Measurements from ENCODE around the gene IL6. TPM values are rescaled to one million over a fixed set of nuclear protein-coding genes. Genes with fewer than 3 reads are reported as not detected.

Gene IL6
- polyA plus RNA-seq, 1 donor from 2014 or later = not detected

DNA sequence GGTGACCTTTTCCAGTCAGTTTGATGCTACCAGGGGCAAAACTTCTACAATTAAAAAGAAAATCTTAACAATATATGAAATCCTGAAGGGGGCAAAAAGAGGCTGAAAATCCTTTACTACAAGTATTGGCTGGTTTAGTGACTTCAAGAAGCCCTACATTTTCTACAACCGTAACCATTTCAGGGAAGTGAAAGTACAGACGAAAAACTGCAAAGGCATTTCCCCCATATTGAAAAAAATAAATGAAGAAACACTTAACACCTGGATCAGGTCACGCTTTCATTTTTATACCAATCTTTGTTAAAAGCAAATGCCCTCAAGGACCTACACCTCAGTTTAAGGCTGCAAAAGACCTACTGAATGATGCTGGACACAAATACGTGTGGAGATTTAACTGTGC, 38.6 kb downstream of the IL6 start:
- H3K9me3 ChIP-seq (ENCODE audit: low read length) = no peaks in the 10 kb centered on the region
- no peak overlapping the region for H3K27ac ChIP-seq (ENCODE audit: low read length)
- H3K4me3 ChIP-seq (ENCODE audit: low read length) = no peak overlapping the region
- no peaks in the 10 kb centered on the region for H4K20me1 ChIP-seq (ENCODE audit: insufficient read depth)
- no peaks in the 10 kb centered on the region for H3K79me2 ChIP-seq (replicated peaks; ENCODE audit: insufficient read depth, low read length)
- H2AFZ ChIP-seq (ENCODE audit: low read depth, low read length) = no peak overlapping the region
- no peaks in the 10 kb centered on the region for H3K36me3 ChIP-seq (ENCODE audit: insufficient read depth, low read length)
- no peaks in the 10 kb centered on the region for H3K27me3 ChIP-seq (ENCODE audit: insufficient read depth, low read depth, low read length)
- no peak overlapping the region for H3K4me2 ChIP-seq (ENCODE audit: low read length)
- no peaks in the 10 kb centered on the region for H3K9me2 ChIP-seq (ENCODE audit: insufficient read depth, low read length)
- TF ChIP-seq EZH2 (IDR thresholded peaks at IDR 0.05; ENCODE audit: borderline replicate concordance, insufficient read depth, low read length, poor library complexity, severe bottlenecking) = no peak
- TF ChIP-seq, protein P1, sequence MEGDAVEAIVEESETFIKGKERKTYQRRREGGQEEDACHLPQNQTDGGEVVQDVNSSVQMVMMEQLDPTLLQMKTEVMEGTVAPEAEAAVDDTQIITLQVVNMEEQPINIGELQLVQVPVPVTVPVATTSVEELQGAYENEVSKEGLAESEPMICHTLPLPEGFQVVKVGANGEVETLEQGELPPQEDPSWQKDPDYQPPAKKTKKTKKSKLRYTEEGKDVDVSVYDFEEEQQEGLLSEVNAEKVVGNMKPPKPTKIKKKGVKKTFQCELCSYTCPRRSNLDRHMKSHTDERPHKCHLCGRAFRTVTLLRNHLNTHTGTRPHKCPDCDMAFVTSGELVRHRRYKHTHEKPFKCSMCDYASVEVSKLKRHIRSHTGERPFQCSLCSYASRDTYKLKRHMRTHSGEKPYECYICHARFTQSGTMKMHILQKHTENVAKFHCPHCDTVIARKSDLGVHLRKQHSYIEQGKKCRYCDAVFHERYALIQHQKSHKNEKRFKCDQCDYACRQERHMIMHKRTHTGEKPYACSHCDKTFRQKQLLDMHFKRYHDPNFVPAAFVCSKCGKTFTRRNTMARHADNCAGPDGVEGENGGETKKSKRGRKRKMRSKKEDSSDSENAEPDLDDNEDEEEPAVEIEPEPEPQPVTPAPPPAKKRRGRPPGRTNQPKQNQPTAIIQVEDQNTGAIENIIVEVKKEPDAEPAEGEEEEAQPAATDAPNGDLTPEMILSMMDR (IDR thresholded peaks at IDR 0.05; ENCODE audit: poor library complexity, severe bottlenecking) = no peak
- TF ChIP-seq SMC3 (conservative IDR thresholded peaks at IDR 0.05; ENCODE audit: poor library complexity) = no peak
- TF ChIP-seq RAD21 (conservative IDR thresholded peaks at IDR 0.05) = no peak
- no peak for TF ChIP-seq MXI1 (conservative IDR thresholded peaks at IDR 0.05; ENCODE audit: poor library complexity, severe bottlenecking)
- TF ChIP-seq, protein P2, sequence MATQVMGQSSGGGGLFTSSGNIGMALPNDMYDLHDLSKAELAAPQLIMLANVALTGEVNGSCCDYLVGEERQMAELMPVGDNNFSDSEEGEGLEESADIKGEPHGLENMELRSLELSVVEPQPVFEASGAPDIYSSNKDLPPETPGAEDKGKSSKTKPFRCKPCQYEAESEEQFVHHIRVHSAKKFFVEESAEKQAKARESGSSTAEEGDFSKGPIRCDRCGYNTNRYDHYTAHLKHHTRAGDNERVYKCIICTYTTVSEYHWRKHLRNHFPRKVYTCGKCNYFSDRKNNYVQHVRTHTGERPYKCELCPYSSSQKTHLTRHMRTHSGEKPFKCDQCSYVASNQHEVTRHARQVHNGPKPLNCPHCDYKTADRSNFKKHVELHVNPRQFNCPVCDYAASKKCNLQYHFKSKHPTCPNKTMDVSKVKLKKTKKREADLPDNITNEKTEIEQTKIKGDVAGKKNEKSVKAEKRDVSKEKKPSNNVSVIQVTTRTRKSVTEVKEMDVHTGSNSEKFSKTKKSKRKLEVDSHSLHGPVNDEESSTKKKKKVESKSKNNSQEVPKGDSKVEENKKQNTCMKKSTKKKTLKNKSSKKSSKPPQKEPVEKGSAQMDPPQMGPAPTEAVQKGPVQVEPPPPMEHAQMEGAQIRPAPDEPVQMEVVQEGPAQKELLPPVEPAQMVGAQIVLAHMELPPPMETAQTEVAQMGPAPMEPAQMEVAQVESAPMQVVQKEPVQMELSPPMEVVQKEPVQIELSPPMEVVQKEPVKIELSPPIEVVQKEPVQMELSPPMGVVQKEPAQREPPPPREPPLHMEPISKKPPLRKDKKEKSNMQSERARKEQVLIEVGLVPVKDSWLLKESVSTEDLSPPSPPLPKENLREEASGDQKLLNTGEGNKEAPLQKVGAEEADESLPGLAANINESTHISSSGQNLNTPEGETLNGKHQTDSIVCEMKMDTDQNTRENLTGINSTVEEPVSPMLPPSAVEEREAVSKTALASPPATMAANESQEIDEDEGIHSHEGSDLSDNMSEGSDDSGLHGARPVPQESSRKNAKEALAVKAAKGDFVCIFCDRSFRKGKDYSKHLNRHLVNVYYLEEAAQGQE (IDR thresholded peaks at IDR 0.05; ENCODE audit: borderline replicate concordance) = no peak
- no peak for TF ChIP-seq EP300 (conservative IDR thresholded peaks at IDR 0.05; ENCODE audit: poor library complexity, severe bottlenecking)
- no peak for TF ChIP-seq POLR2AphosphoS5 (IDR thresholded peaks at IDR 0.05)
- no peak for TF ChIP-seq TAF1 (IDR thresholded peaks at IDR 0.05; ENCODE audit: low read depth)
- H3K9ac ChIP-seq (ENCODE audit: low read length) = no peak overlapping the region
- no peaks in the 10 kb centered on the region for H3F3A ChIP-seq (ENCODE audit: insufficient read depth, low read length, poor library complexity, severe bottlenecking)

DNA sequence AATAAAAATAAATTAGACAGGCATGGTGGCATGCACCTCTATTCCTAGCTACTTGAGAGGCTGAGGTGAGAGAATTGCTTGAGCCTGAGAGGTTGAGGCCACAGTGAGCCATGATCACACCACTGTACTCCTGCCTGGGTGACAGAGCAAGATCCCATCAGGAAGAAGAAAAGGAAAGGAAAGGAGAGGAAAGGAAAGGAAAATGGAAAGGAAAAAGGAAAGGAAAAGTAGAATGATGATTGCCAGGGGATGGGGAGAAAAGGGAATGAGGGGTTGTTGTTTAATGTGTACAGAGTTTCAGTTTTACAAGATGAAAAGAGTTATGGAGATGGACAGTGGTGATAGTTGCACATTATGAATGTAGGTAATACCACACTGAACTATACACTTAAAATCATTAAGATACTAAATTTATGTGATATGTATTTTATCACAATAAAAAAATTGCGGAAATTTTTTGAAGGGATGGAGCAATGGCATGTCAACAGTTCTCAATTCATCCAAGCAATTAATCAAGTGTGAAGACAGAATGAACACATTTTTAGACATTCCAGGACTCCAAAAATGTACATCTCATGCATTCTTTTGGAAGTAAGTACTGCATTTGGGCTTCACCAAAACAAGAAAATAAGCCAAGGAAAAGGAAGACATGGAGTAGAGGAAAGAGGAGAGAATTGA, 44.3 kb downstream of the IL6 start:
- H2AFZ ChIP-seq (ENCODE audit: low read depth, low read length) = no peak overlapping the region
- H3F3A ChIP-seq (ENCODE audit: insufficient read depth, low read length, poor library complexity, severe bottlenecking) = no peaks in the 10 kb centered on the region
- no peaks in the 10 kb centered on the region for H3K9me3 ChIP-seq (ENCODE audit: low read length)

More for the DNA sequence above, 44.3 kb downstream of the IL6 start:
- no peaks in the 10 kb centered on the region for H4K20me1 ChIP-seq (ENCODE audit: insufficient read depth)
- H3K27ac ChIP-seq (ENCODE audit: low read length) = no peak overlapping the region
- TF ChIP-seq RAD21 (conservative IDR thresholded peaks at IDR 0.05) (no peak), POLR2AphosphoS5 (IDR thresholded peaks at IDR 0.05) (no peak), MXI1 (conservative IDR thresholded peaks at IDR 0.05; ENCODE audit: poor library complexity, severe bottlenecking) (no peak), TAF1 (IDR thresholded peaks at IDR 0.05; ENCODE audit: low read depth) (no peak), SMC3 (conservative IDR thresholded peaks at IDR 0.05; ENCODE audit: poor library complexity) (no peak), EZH2 (IDR thresholded peaks at IDR 0.05; ENCODE audit: borderline replicate concordance, insufficient read depth, low read length, poor library complexity, severe bottlenecking) (no peak), EP300 (conservative IDR thresholded peaks at IDR 0.05; ENCODE audit: poor library complexity, severe bottlenecking) (no peak)
- TF ChIP-seq, protein P2 (IDR thresholded peaks at IDR 0.05; ENCODE audit: borderline replicate concordance) = no peak
- TF ChIP-seq, protein P1 (IDR thresholded peaks at IDR 0.05; ENCODE audit: poor library complexity, severe bottlenecking) = no peak
- no peaks in the 10 kb centered on the region for H3K9me2 ChIP-seq (ENCODE audit: insufficient read depth, low read length)
- H3K79me2 ChIP-seq (replicated peaks; ENCODE audit: insufficient read depth, low read length) = no peaks in the 10 kb centered on the region
- no peaks in the 10 kb centered on the region for H3K36me3 ChIP-seq (ENCODE audit: insufficient read depth, low read length)
- no peaks in the 10 kb centered on the region for H3K27me3 ChIP-seq (ENCODE audit: insufficient read depth, low read depth, low read length)
- H3K4me2 ChIP-seq (ENCODE audit: low read length) = no peak overlapping the region
- no peak overlapping the region for H3K9ac ChIP-seq (ENCODE audit: low read length)
- no peak overlapping the region for H3K4me3 ChIP-seq (ENCODE audit: low read length)

Data from neural cell (in vitro differentiated cells).